Lower leg skin (tissue), 3 donors: ENCODE data around the gene CNPPD1.

Experiments used
- POLR2A ChIP-seq, 2 donors: fragments of 450-650 bp; IDR thresholded peaks; one replicate each; pipeline ENCODE4 v1.6.1; 2016 to 2017; ENCODE audit warnings: antibody characterized with exemption in 2 of 2, mild to moderate bottlenecking in 1 of 2, moderate library complexity in 1 of 2
- TF ChIP-seq, protein P1 (sequence below), 3 donors: fragments of 450-650 bp; IDR thresholded peaks; one replicate each; pipeline ENCODE4 v1.5.1; 2016; ENCODE audit warnings: antibody characterized with exemption in 3 of 3, mild to moderate bottlenecking in 3 of 3, moderate library complexity in 2 of 3

DNA sequence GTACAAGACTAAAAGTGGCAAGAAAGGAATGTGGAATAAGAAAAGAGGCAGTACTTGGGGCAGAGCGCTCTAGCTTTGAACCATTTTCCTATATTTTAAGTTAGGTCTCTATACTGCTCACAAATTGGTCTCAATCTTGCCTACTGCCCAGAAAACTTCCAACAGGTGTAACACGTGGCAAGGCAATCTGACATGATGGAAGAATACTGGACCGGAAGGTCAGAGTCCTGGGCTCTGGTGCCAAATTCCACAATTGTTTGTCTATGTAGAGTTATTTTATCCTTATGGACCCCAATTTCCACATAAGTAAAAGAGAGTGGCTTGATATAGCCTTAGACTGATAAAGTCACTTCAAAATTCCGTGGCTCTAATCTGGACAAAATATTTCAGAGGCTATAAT is 45.0 kb downstream of the CNPPD1 start:
- TF ChIP-seq, protein P1, sequence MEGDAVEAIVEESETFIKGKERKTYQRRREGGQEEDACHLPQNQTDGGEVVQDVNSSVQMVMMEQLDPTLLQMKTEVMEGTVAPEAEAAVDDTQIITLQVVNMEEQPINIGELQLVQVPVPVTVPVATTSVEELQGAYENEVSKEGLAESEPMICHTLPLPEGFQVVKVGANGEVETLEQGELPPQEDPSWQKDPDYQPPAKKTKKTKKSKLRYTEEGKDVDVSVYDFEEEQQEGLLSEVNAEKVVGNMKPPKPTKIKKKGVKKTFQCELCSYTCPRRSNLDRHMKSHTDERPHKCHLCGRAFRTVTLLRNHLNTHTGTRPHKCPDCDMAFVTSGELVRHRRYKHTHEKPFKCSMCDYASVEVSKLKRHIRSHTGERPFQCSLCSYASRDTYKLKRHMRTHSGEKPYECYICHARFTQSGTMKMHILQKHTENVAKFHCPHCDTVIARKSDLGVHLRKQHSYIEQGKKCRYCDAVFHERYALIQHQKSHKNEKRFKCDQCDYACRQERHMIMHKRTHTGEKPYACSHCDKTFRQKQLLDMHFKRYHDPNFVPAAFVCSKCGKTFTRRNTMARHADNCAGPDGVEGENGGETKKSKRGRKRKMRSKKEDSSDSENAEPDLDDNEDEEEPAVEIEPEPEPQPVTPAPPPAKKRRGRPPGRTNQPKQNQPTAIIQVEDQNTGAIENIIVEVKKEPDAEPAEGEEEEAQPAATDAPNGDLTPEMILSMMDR (IDR thresholded peaks at IDR 0.05): no peak
- no peak for TF ChIP-seq POLR2A (IDR thresholded peaks at IDR 0.05)
